HEK293 (cell line): ENCODE data around the gene HBA2.

Experiments used
- CTCF ChIA-PET: fragments of 350-600 bp; formaldehyde crosslinking; extraction: SDS; loops from one replicate; lab custom pipeline; 2021; ENCODE audit warnings: antibody characterized with exemption; lab: Yijun Ruan, JAX
- POLR2A ChIA-PET: fragments of 300-600 bp; formaldehyde crosslinking; extraction: SDS; loops from one replicate; lab custom pipeline; 2020; ENCODE audit warnings: antibody characterized with exemption, inconsistent platforms; lab: Yijun Ruan, JAX
- H3K27ac ChIP-seq: fragments of 200-500 bp; sonication (Bioruptor generic); 2 replicates; pipeline ENCODE4 v1.5.1; 2014; ENCODE audit warnings: low read depth, low read length, control low read depth, inconsistent platforms; ENCODE audit errors: extremely low read depth
- H3K36me3 ChIP-seq, 2 experiments: fragments of 200-500 bp in 1 of 2; sonication (Bioruptor generic) in 1 of 2; 1 replicate in 1 of 2; 2 replicates in 1 of 2; pipeline ENCODE4 v1.5.1; 2014 to 2017; ENCODE audit warnings: inconsistent platforms in 2 of 2, low read length in 2 of 2; ENCODE audit not compliant: control insufficient read depth in 2 of 2, insufficient read depth in 1 of 2
- H3K4me1 ChIP-seq: fragments of 200-500 bp; sonication (Bioruptor generic); 2 replicates; pipeline ENCODE4 v1.5.1; 2014; ENCODE audit warnings: mild to moderate bottlenecking, low read length, inconsistent platforms; ENCODE audit not compliant: control insufficient read depth, insufficient read depth
- H3K4me3 ChIP-seq: 2 replicates; pipeline ENCODE4 v1.5.1; 2011; ENCODE audit warnings: low read depth, mild to moderate bottlenecking, control low read depth, low read length, moderate library complexity
- H3K9me3 ChIP-seq: fragments of 200-500 bp; sonication (Bioruptor generic); 2 replicates; pipeline ENCODE4 v1.5.1; 2014; ENCODE audit warnings: low read depth, low read length, inconsistent platforms; ENCODE audit not compliant: control insufficient read depth, insufficient read depth
- EGR2 ChIP-seq: fragments of 450-650 bp; formaldehyde crosslinking; IDR thresholded peaks from 2 replicates; pipeline ENCODE4 v1.5.1; 2016; ENCODE audit warnings: low read depth, missing biosample characterization, missing genetic modification characterization
- GLIS1 ChIP-seq: fragments of 450-650 bp; formaldehyde crosslinking; IDR thresholded peaks from 2 replicates; pipeline ENCODE4 v1.5.1; 2016; ENCODE audit warnings: missing biosample characterization, missing genetic modification characterization
- HIC1 ChIP-seq: fragments of 450-650 bp; formaldehyde crosslinking; IDR thresholded peaks from 2 replicates; pipeline ENCODE4 v1.5.1; 2016; ENCODE audit warnings: missing biosample characterization, missing genetic modification characterization
- INSM2 ChIP-seq: fragments of 450-650 bp; formaldehyde crosslinking; IDR thresholded peaks from 2 replicates; pipeline ENCODE4 v1.5.1; 2016; ENCODE audit warnings: missing biosample characterization, missing genetic modification characterization
- KLF10 ChIP-seq: fragments of 450-650 bp; IDR thresholded peaks from 2 replicates; pipeline ENCODE4 v1.5.1; 2018; ENCODE audit warnings: missing biosample characterization, mild to moderate bottlenecking, missing genetic modification characterization
- OSR2 ChIP-seq: fragments of 450-650 bp; formaldehyde crosslinking; IDR thresholded peaks from 2 replicates; pipeline ENCODE4 v1.5.1; 2016; ENCODE audit warnings: missing biosample characterization, missing genetic modification characterization
- PBX3 ChIP-seq: sonication (generic); formaldehyde crosslinking; IDR thresholded peaks from 2 replicates; pipeline ENCODE4 v1.8.1; 2022; ENCODE audit warnings: mild to moderate bottlenecking, moderate library complexity, missing genetic modification reagents
- SETDB1 ChIP-seq: IDR thresholded peaks from one replicate; pipeline ENCODE4 v1.6.1; 2017; ENCODE audit warnings: mild to moderate bottlenecking, low read length, moderate library complexity, mixed read lengths; ENCODE audit not compliant: insufficient read length
- SP3 ChIP-seq: fragments of 450-650 bp; formaldehyde crosslinking; IDR thresholded peaks from 2 replicates; pipeline ENCODE4 v1.5.1; 2016; ENCODE audit warnings: missing biosample characterization, missing genetic modification characterization
- ZBTB11 ChIP-seq: fragments of 450-650 bp; formaldehyde crosslinking; conservative IDR thresholded peaks from 2 replicates; pipeline ENCODE4 v1.5.1; 2016; ENCODE audit warnings: low read depth, missing biosample characterization, missing genetic modification characterization
- ZIC2 ChIP-seq: fragments of 450-650 bp; formaldehyde crosslinking; IDR thresholded peaks from 2 replicates; pipeline ENCODE4 v1.5.1; 2016; ENCODE audit warnings: missing biosample characterization, missing genetic modification characterization
- ZNF114 ChIP-seq: fragments of 450-650 bp; formaldehyde crosslinking; IDR thresholded peaks from 2 replicates; pipeline ENCODE4 v1.5.0; 2017; ENCODE audit warnings: missing biosample characterization, missing genetic modification characterization
- ZNF121 ChIP-seq: fragments of 450-650 bp; formaldehyde crosslinking; IDR thresholded peaks from 2 replicates; pipeline ENCODE4 v1.5.1; 2016; ENCODE audit warnings: missing biosample characterization, missing genetic modification characterization
- ZNF24 ChIP-seq: fragments of 450-650 bp; formaldehyde crosslinking; IDR thresholded peaks from 2 replicates; pipeline ENCODE4 v1.5.1; 2016; ENCODE audit warnings: missing biosample characterization, missing genetic modification characterization
- ZNF266 ChIP-seq: fragments of 450-650 bp; formaldehyde crosslinking; IDR thresholded peaks from 2 replicates; pipeline ENCODE4 v1.5.1; 2016; ENCODE audit warnings: missing biosample characterization, missing genetic modification characterization, low read depth
- ZNF274 ChIP-seq, 2 experiments: fragments of 200-500 bp in 1 of 2; fragments of 450-650 bp in 1 of 2; sonication (Bioruptor generic) in 1 of 2; formaldehyde crosslinking in 1 of 2; IDR thresholded peaks; 2 replicates each; pipeline versions ENCODE4 v1.5.1 to v1.6.1; 2014 to 2016; ENCODE audit warnings: borderline replicate concordance in 1 of 2, inconsistent platforms in 1 of 2, low read length in 1 of 2, missing biosample characterization in 1 of 2, missing genetic modification characterization in 1 of 2
- ZNF354C ChIP-seq: fragments of 450-650 bp; formaldehyde crosslinking; IDR thresholded peaks from 2 replicates; pipeline ENCODE4 v1.5.1; 2016; ENCODE audit warnings: missing biosample characterization, missing genetic modification characterization, low read depth, borderline replicate concordance
- ZNF521 ChIP-seq: fragments of 450-650 bp; formaldehyde crosslinking; IDR thresholded peaks from 2 replicates; pipeline ENCODE4 v1.5.1; 2017; ENCODE audit warnings: missing biosample characterization, mild to moderate bottlenecking, missing genetic modification characterization
- ZNF596 ChIP-seq: fragments of 450-650 bp; IDR thresholded peaks from 2 replicates; pipeline ENCODE4 v1.5.0; 2018; ENCODE audit warnings: missing biosample characterization, mild to moderate bottlenecking, missing genetic modification characterization, moderate library complexity
- ZNF792 ChIP-seq: fragments of 450-650 bp; formaldehyde crosslinking; IDR thresholded peaks from 2 replicates; pipeline ENCODE4 v1.5.1; 2016; ENCODE audit warnings: missing biosample characterization, missing genetic modification characterization
- ZNF837 ChIP-seq: fragments of 450-650 bp; formaldehyde crosslinking; IDR thresholded peaks from 2 replicates; pipeline ENCODE4 v1.5.1; 2016; ENCODE audit warnings: missing biosample characterization, missing genetic modification characterization
- ZNF843 ChIP-seq: fragments of 450-650 bp; formaldehyde crosslinking; IDR thresholded peaks from 2 replicates; pipeline ENCODE4 v1.5.1; 2016; ENCODE audit warnings: missing biosample characterization, missing genetic modification characterization
- ZSCAN16 ChIP-seq: fragments of 450-650 bp; formaldehyde crosslinking; IDR thresholded peaks from 2 replicates; pipeline ENCODE4 v1.5.1; 2016; ENCODE audit warnings: missing biosample characterization, missing genetic modification characterization
- ZSCAN4 ChIP-seq: fragments of 450-650 bp; formaldehyde crosslinking; IDR thresholded peaks from 2 replicates; pipeline ENCODE4 v1.5.1; 2017; ENCODE audit warnings: missing biosample characterization, missing genetic modification characterization

The HBA2 gene

GRCh38 chr16:165539-166374 is 6.9 kb upstream of the HBA2 start, which contains the start of gene HBM:
HBM (plus strand) TSS chr16:165978; CDS start chr16:165998, 20 bp downstream.
- no peak for TF ChIP-seq EGR2 (tag by site-specific recombination)
- TF ChIP-seq PBX3 (CRISPR knock-in tag): no peak
- no peak for TF ChIP-seq ZIC2 (tag by site-specific recombination)
- no peak for TF ChIP-seq SP3 (tag by site-specific recombination)
- TF ChIP-seq ZNF792 (tag by site-specific recombination): no peak
- no peak for TF ChIP-seq SETDB1
- TF ChIP-seq ZNF114 (tag by site-specific recombination): no peak
- TF ChIP-seq KLF10 (tag by site-specific recombination): no peak
- no peak for TF ChIP-seq ZBTB11 (tag by site-specific recombination)
- no peak for TF ChIP-seq ZNF274 (IDR thresholded peaks at IDR 0.05; ENCODE audit: low read length)
- TF ChIP-seq ZNF274 (tag by site-specific recombination; IDR thresholded peaks at IDR 0.05; ENCODE audit: borderline replicate concordance): no peak
- no peak for TF ChIP-seq HIC1 (tag by site-specific recombination)
- no peak for TF ChIP-seq ZNF596 (tag by site-specific recombination)
- H3K4me3 ChIP-seq: no peak within 1 kb of the TSS
- no peak within 1 kb of the TSS for H3K27ac ChIP-seq
- ChIA-PET CTCF (no interaction called here), POLR2A (no interaction called here)
- H3K9me3 ChIP-seq: no peaks in the 10 kb centered on the region
- no peaks in the 10 kb centered on the region for H3K4me1 ChIP-seq
- no peaks in the 10 kb centered on the region for H3K36me3 ChIP-seq

GRCh38 chr16:166375-167121 is 6.1 kb upstream of the HBA2 start:
- no peak overlapping the region for H3K27ac ChIP-seq
- TF ChIP-seq ZSCAN4 (tag by site-specific recombination) (no peak), ZNF266 (no peak), ZNF837 (tag by site-specific recombination) (no peak), OSR2 (tag by site-specific recombination) (no peak), ZNF121 (tag by site-specific recombination) (no peak), INSM2 (tag by site-specific recombination) (no peak), ZSCAN16 (tag by site-specific recombination) (no peak), ZNF843 (tag by site-specific recombination) (no peak), GLIS1 (tag by site-specific recombination) (no peak), ZNF354C (no peak), SETDB1 (no peak), ZNF521 (tag by site-specific recombination) (no peak), ZNF24 (tag by site-specific recombination) (no peak)
- no peak overlapping the region for H3K4me3 ChIP-seq
- ChIA-PET CTCF (no interaction called here), POLR2A (no interaction called here)
- no peaks in the 10 kb centered on the region for H3K4me1 ChIP-seq
- no peaks in the 10 kb centered on the region for H3K36me3 ChIP-seq
- H3K9me3 ChIP-seq: no peaks in the 10 kb centered on the region
